HepG2 (cell line): ENCODE results near the gene DHX57. TPM values are rescaled to one million over a fixed set of nuclear protein-coding genes. Genes with fewer than 3 reads are reported as not detected.

Source experiments
- BHLHE40 ChIP-seq: IDR thresholded peaks from 2 replicates; pipeline ENCODE4 v1.6.1; 2011; ENCODE audit warnings: low read length, improper control_type of control experiment
- HNRNPUL1 ChIP-seq: fragments of 200-400 bp; formaldehyde crosslinking; IDR thresholded peaks from 2 replicates; pipeline ENCODE4 v1.6.1; 2017; ENCODE audit warnings: low read depth, mild to moderate bottlenecking, low read length, moderate library complexity
- ISX ChIP-seq: sonication (generic); formaldehyde crosslinking; conservative IDR thresholded peaks from 2 replicates; pipeline ENCODE4 v1.5.0; 2020; ENCODE audit warnings: missing genetic modification reagents
- KDM5A ChIP-seq: fragments of 200-600 bp; sonication (generic); IDR thresholded peaks from 2 replicates; pipeline ENCODE4 v1.7.0; 2018; ENCODE audit warnings: antibody characterized with exemption, mild to moderate bottlenecking, low read length, borderline replicate concordance
- KLF11 ChIP-seq: IDR thresholded peaks from 2 replicates; pipeline ENCODE4 v1.6.1; 2016; ENCODE audit warnings: missing compliant biosample characterization
- KLF15 ChIP-seq: sonication (generic); formaldehyde crosslinking; IDR thresholded peaks from 2 replicates; pipeline ENCODE4 v1.8.1; 2023; ENCODE audit warnings: borderline replicate concordance, mild to moderate bottlenecking, inconsistent platforms, missing genetic modification reagents, mixed read lengths
- KLF16 ChIP-seq, 2 experiments: sonication (generic) in 1 of 2; formaldehyde crosslinking in 1 of 2; IDR thresholded peaks; 2 replicates each; pipeline versions ENCODE4 v1.6.1 to v1.8.0; 2016 to 2023; ENCODE audit warnings: missing genetic modification reagents in 2 of 2, missing compliant biosample characterization in 1 of 2
- POLR2A ChIP-seq, 2 experiments: IDR thresholded peaks; 2 replicates each; pipeline ENCODE4 v1.6.1; 2011; ENCODE audit warnings: low read depth in 2 of 2, low read length in 2 of 2, mild to moderate bottlenecking in 1 of 2, moderate library complexity in 1 of 2; ENCODE audit not compliant: insufficient read depth in 1 of 2
- SIN3A ChIP-seq: IDR thresholded peaks from 2 replicates; pipeline ENCODE4 v1.6.1; 2011; ENCODE audit warnings: low read depth, mild to moderate bottlenecking, control low read depth, low read length, borderline replicate concordance
- TCF7L2 ChIP-seq: IDR thresholded peaks from 2 replicates; pipeline ENCODE4 v1.6.1; 2011; ENCODE audit warnings: mild to moderate bottlenecking, low read depth, low read length, moderate library complexity
- THAP7 ChIP-seq: sonication (generic); formaldehyde crosslinking; IDR thresholded peaks from 2 replicates; pipeline ENCODE4 v1.8.1; 2023; ENCODE audit warnings: mild to moderate bottlenecking, missing genetic modification reagents
- TP53 ChIP-seq: sonication (generic); formaldehyde crosslinking; conservative IDR thresholded peaks from 2 replicates; pipeline ENCODE4 v1.4.0; 2020; ENCODE audit warnings: missing genetic modification reagents
- TRAFD1 ChIP-seq: sonication (generic); formaldehyde crosslinking; IDR thresholded peaks from 2 replicates; pipeline ENCODE4 v1.5.1; 2020; ENCODE audit warnings: missing genetic modification reagents, mild to moderate bottlenecking, borderline replicate concordance
- ZBTB38 ChIP-seq: sonication (generic); formaldehyde crosslinking; IDR thresholded peaks from 2 replicates; pipeline ENCODE4 v1.5.1; 2020; ENCODE audit warnings: mild to moderate bottlenecking, missing genetic modification reagents
- ZBTB42 ChIP-seq: sonication (generic); formaldehyde crosslinking; IDR thresholded peaks from 2 replicates; pipeline ENCODE4 v1.5.0; 2020; ENCODE audit warnings: mild to moderate bottlenecking, missing genetic modification reagents
- ZNF296 ChIP-seq: sonication (generic); formaldehyde crosslinking; conservative IDR thresholded peaks from 2 replicates; pipeline ENCODE4 v1.5.0; 2020; ENCODE audit warnings: mild to moderate bottlenecking, missing genetic modification reagents
- ZNF496 ChIP-seq: sonication (generic); formaldehyde crosslinking; IDR thresholded peaks from 2 replicates; pipeline ENCODE4 v1.8.1; 2023; ENCODE audit warnings: mild to moderate bottlenecking, moderate library complexity, missing genetic modification reagents; ENCODE audit not compliant: insufficient replicate concordance
- ZNF589 ChIP-seq: sonication (generic); formaldehyde crosslinking; conservative IDR thresholded peaks from 2 replicates; pipeline ENCODE4 v1.8.0; 2022; ENCODE audit warnings: mild to moderate bottlenecking, moderate library complexity, missing genetic modification reagents
- ZNF644 ChIP-seq: IDR thresholded peaks from 2 replicates; pipeline ENCODE4 v1.6.1; 2016; ENCODE audit warnings: low read depth
- ZNF772 ChIP-seq: sonication (generic); formaldehyde crosslinking; IDR thresholded peaks from 2 replicates; pipeline ENCODE4 v1.5.0; 2020; ENCODE audit warnings: mild to moderate bottlenecking, missing genetic modification reagents
- ZNF839 ChIP-seq: sonication (generic); formaldehyde crosslinking; IDR thresholded peaks from 2 replicates; pipeline ENCODE4 v1.4.0; 2020; ENCODE audit warnings: missing genetic modification reagents, mild to moderate bottlenecking, borderline replicate concordance
- ZNF841 ChIP-seq: sonication (generic); formaldehyde crosslinking; IDR thresholded peaks from 2 replicates; pipeline ENCODE4 v1.8.1; 2023; ENCODE audit warnings: missing genetic modification reagents, borderline replicate concordance
- polyA plus RNA-seq, 8 experiments: library from polyadenylated mRNA; depleted of rRNA in 3 of 8; stranded (reverse) in 7 of 8; unstranded in 1 of 8; fragments of >200 nt; fragmentation: Illumina TruSeq in 4 of 8; extraction: Trizol in 4 of 8; gene quantifications; 2 replicates each; pipeline versions ENCODE4 v1.2.1 to v1.2.3, GENCODE V29; 2011 to 2016; ENCODE audit warnings: low read depth in 4 of 8, missing spikeins in 1 of 8, mixed read lengths in 1 of 8; ENCODE audit not compliant: insufficient read depth in 1 of 8
- total RNA-seq, 5 experiments: library from RNA; depleted of rRNA; stranded (reverse); fragments of >200 nt; fragmentation: Illumina TruSeq; extraction: Trizol; gene quantifications; 2 replicates each; pipeline ENCODE4 v1.2.3, GENCODE V29; 2016; ENCODE audit warnings: low read depth in 1 of 5
- TF ChIP-seq, protein P1 (sequence below): IDR thresholded peaks from 2 replicates; pipeline ENCODE4 v1.4.0; 2020; ENCODE audit warnings: mild to moderate bottlenecking, missing genetic modification reagents
- TF ChIP-seq, protein P2 (sequence below): sonication (generic); formaldehyde crosslinking; IDR thresholded peaks from 2 replicates; pipeline ENCODE4 v1.4.0; 2020; ENCODE audit warnings: mild to moderate bottlenecking, missing genetic modification reagents

Gene DHX57
- total and polyA plus RNA-seq, 2 of the 13 experiments (the other 11 are each of a cell fraction or from before 2014, with no cell fraction given), result 9.2 to 24.2 TPM

DNA sequence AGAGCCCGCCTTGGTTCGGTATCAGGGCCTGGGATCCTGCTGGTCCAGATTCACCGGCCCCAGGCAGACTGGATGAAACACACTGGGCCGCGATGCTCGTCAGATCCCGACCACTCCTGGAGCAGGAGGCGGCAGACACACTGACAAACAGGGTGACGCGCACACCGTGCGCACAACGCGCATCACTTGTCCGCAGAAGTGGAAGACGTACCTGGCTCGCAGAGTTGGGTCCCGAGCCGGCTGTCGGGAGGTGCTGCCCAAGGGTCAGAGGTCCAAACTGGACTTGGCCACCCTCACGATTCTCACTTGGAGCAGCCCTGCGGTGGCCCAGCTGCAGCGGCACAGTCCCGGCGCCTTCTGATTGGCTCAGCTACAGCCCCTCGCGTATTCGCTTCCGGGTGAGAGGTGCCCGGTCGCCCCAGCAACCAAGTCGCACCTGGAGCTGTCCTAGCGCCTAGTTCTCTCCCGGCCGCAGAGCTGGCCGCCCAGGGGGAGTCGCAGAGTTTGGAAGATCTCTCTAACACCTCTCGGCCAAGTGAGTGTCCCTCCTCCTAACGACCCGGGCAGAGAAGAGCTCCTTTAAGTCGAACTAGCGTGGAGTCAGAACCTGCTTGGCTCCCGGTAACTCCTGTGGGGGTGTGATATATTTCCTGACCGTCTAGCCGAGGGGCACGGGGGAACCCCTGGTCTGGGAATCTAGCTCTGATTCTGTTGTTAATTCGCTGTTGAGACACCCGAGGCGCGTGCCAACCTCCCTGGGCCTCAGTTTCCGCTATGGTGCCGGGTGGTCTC, at the start of gene DHX57, which contains the start of gene MORN2 (continued):
- TF ChIP-seq KLF15 (CRISPR knock-in tag) (no peak), KLF16 (CRISPR knock-in tag; IDR thresholded peaks at IDR 0.05) (no peak; a peak in 2 of 4 replicates), THAP7 (CRISPR knock-in tag) (peak; percentile 91; the same call in 1 of the 2 replicates), TP53 (CRISPR knock-in tag) (no peak), SIN3A (peak; percentile 99), ZBTB38 (peak; percentile 92), KDM5A (peak; percentile 76), POLR2A (IDR thresholded peaks at IDR 0.05; ENCODE audit: insufficient read depth in 1 of 2, low read depth in 2 of 2, low read length in 2 of 2) (peak; percentile 75 to 88), ZNF296 (no peak; the same call in 1 of the 2 replicates), ZNF839 (CRISPR knock-in tag) (peak; percentile 89), ZBTB42 (peak; percentile 91; the same call in 1 of the 2 replicates), TRAFD1 (CRISPR knock-in tag) (peak; percentile 92; the same call in 1 of the 2 replicates), ZNF644 (peak; percentile 35; the same call in 1 of the 2 replicates), KLF11 (CRISPR knock-in tag) (no peak; the same call in 1 of the 2 replicates), ZNF841 (CRISPR knock-in tag) (no peak), ISX (CRISPR knock-in tag) (no peak), ZNF772 (peak; percentile 97), BHLHE40 (peak; percentile 87), TCF7L2 (no peak), ZNF496 (no peak), ZNF589 (no peak), HNRNPUL1 (no peak)
- TF ChIP-seq, protein P1, sequence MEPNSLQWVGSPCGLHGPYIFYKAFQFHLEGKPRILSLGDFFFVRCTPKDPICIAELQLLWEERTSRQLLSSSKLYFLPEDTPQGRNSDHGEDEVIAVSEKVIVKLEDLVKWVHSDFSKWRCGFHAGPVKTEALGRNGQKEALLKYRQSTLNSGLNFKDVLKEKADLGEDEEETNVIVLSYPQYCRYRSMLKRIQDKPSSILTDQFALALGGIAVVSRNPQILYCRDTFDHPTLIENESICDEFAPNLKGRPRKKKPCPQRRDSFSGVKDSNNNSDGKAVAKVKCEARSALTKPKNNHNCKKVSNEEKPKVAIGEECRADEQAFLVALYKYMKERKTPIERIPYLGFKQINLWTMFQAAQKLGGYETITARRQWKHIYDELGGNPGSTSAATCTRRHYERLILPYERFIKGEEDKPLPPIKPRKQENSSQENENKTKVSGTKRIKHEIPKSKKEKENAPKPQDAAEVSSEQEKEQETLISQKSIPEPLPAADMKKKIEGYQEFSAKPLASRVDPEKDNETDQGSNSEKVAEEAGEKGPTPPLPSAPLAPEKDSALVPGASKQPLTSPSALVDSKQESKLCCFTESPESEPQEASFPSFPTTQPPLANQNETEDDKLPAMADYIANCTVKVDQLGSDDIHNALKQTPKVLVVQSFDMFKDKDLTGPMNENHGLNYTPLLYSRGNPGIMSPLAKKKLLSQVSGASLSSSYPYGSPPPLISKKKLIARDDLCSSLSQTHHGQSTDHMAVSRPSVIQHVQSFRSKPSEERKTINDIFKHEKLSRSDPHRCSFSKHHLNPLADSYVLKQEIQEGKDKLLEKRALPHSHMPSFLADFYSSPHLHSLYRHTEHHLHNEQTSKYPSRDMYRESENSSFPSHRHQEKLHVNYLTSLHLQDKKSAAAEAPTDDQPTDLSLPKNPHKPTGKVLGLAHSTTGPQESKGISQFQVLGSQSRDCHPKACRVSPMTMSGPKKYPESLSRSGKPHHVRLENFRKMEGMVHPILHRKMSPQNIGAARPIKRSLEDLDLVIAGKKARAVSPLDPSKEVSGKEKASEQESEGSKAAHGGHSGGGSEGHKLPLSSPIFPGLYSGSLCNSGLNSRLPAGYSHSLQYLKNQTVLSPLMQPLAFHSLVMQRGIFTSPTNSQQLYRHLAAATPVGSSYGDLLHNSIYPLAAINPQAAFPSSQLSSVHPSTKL (CRISPR knock-in tag), result peak; percentile 57; the same call in 1 of the 2 replicates
- TF ChIP-seq, protein P2, sequence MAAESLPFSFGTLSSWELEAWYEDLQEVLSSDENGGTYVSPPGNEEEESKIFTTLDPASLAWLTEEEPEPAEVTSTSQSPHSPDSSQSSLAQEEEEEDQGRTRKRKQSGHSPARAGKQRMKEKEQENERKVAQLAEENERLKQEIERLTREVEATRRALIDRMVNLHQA (CRISPR knock-in tag), result no peak
